ENCODE data around the gene FANCD2. TPM values are rescaled to one million over a fixed set of nuclear protein-coding genes. Genes with fewer than 3 reads are reported as not detected.
"Not testable (repeated sequence)": the region's sequence is repeated elsewhere in the genome, so short reads cannot be mapped to it uniquely, and the experiment has no call there.

The FANCD2 gene
- polyA plus RNA-seq = 1 to 10 TPM in 2 of 3 donors, under 1 TPM in 1; 0.45 to 1.7 (median 1.3) TPM

- no peak within 1 kb of the TSS for H3K27ac ChIP-seq (ENCODE audit: low read depth, low read length)
- 0 to 1% (median 0%) methylated on average over 61 of the region's 61 CpGs for WGBS, 3 donors
Observed at GRCh38 chr3:10026084-10026890, at the start of gene FANCD2. TSS of gene FANCD2 (plus strand) at chr3:10026437. CDS start at chr3:10028658, 2,221 bp downstream.

- 22 to 35% (median 23%) methylated on average over 7 of the region's 7 CpGs for WGBS, 3 donors
- no peak overlapping the region for H3K27ac ChIP-seq (ENCODE audit: low read depth, low read length)
Observed at GRCh38 chr3:9976721-9977709, 49.2 kb upstream of the FANCD2 start.

- no peak overlapping the region for H3K27ac ChIP-seq (ENCODE audit: low read depth, low read length)
- WGBS, 3 donors = 86 to 93% (median 86%) methylated on average over 8 of the region's 8 CpGs
Observed at GRCh38 chr3:9978710-9979305, 47.4 kb upstream of the FANCD2 start.

GRCh38 chr3:9980251-9980650, 46.0 kb upstream of the FANCD2 start:
- H3K27ac ChIP-seq (ENCODE audit: low read depth, low read length) = no peak overlapping the region
- WGBS, 3 donors = 94 to 97% (median 95%) methylated on average over 2 of the region's 2 CpGs

- no peak overlapping the region for H3K27ac ChIP-seq (ENCODE audit: low read depth, low read length)
- 1% methylated on average over 17 of the region's 17 CpGs for WGBS, 3 donors
Observed at GRCh38 chr3:9986230-9986725, 40.0 kb upstream of the FANCD2 start.

- WGBS, 3 donors = 66 to 87% (median 71%) methylated on average over 10 of the region's 10 CpGs
Observed at GRCh38 chr3:9994086-9994844, 32.0 kb upstream of the FANCD2 start.

GRCh38 chr3:10000686-10001085, 25.6 kb upstream of the FANCD2 start:
- H3K27ac ChIP-seq (ENCODE audit: low read depth, low read length) = no peak overlapping the region
- 95 to 96% (median 96%) methylated on average over 7 of the region's 7 CpGs for WGBS, 3 donors

More at GRCh38 chr3:9994086-9994844, 32.0 kb upstream of the FANCD2 start:
- no peak overlapping the region for H3K27ac ChIP-seq (ENCODE audit: low read depth, low read length)

- no peak overlapping the region for H3K27ac ChIP-seq (ENCODE audit: low read depth, low read length)
- 94 to 100% (median 100%) methylated on average over 2 of the region's 2 CpGs for WGBS, 3 donors
Observed at GRCh38 chr3:10002951-10003350, 23.3 kb upstream of the FANCD2 start.

- H3K27ac ChIP-seq (ENCODE audit: low read depth, low read length) = no peak overlapping the region
- WGBS, 3 donors = 90 to 94% (median 94%) methylated on average over 7 of the region's 7 CpGs
Observed at GRCh38 chr3:10004506-10004905, 21.7 kb upstream of the FANCD2 start.

GRCh38 chr3:10004960-10005564, 21.2 kb upstream of the FANCD2 start:
- 86 to 94% (median 90%) methylated on average over 5 of the region's 5 CpGs for WGBS, 3 donors

GRCh38 chr3:10006048-10006761, 20.0 kb upstream of the FANCD2 start:
- WGBS, 3 donors = 70 to 76% (median 75%) methylated on average over 10 of the region's 10 CpGs
- no peak overlapping the region for H3K27ac ChIP-seq (ENCODE audit: low read depth, low read length)

More at GRCh38 chr3:10004960-10005564, 21.2 kb upstream of the FANCD2 start:
- no peak overlapping the region for H3K27ac ChIP-seq (ENCODE audit: low read depth, low read length)

GRCh38 chr3:10006762-10007090, 19.5 kb upstream of the FANCD2 start:
- no peak overlapping the region for H3K27ac ChIP-seq (ENCODE audit: low read depth, low read length)
- 65 to 72% (median 71%) methylated on average over 8 of the region's 8 CpGs for WGBS, 3 donors

- no peak overlapping the region for H3K27ac ChIP-seq (ENCODE audit: low read depth, low read length)
- 82 to 85% (median 83%) methylated on average over 7 of the region's 7 CpGs for WGBS, 3 donors
Observed at GRCh38 chr3:10007126-10007782, 19.0 kb upstream of the FANCD2 start.

GRCh38 chr3:10008216-10008587, 18.0 kb upstream of the FANCD2 start:
- WGBS, 3 donors = 69 to 88% (median 76%) methylated on average over 4 of the region's 4 CpGs
- not testable (repeated sequence) for H3K27ac ChIP-seq (ENCODE audit: low read depth, low read length)

- WGBS, 3 donors = 7 to 8% (median 8%) methylated on average over 17 to 23 of the region's 23 CpGs
- no peak overlapping the region for H3K27ac ChIP-seq (ENCODE audit: low read depth, low read length)
Observed at GRCh38 chr3:10008588-10009344, 17.5 kb upstream of the FANCD2 start.

GRCh38 chr3:10010421-10010877, 15.8 kb upstream of the FANCD2 start:
- H3K27ac ChIP-seq (ENCODE audit: low read depth, low read length) = no peak overlapping the region
- WGBS, 3 donors = 3 to 9% (median 4%) methylated on average over 9 of the region's 9 CpGs
